ENCODE data around the gene HHIPL1. TPM values are rescaled to one million over a fixed set of nuclear protein-coding genes. Genes with fewer than 3 reads are reported as not detected.

HHIPL1 gene
- polyA plus RNA-seq, 2 of the 4 experiments (the other 2 are of a cell fraction), result 0.19 to 0.23 TPM

- TF ChIP-seq HOXA7 (CRISPR knock-in tag; IDR thresholded peaks at IDR 0.05) (no peak), E2F6 (IDR thresholded peaks at IDR 0.05; ENCODE audit: borderline replicate concordance, low read depth) (no peak), POLR2A (IDR thresholded peaks at IDR 0.05; ENCODE audit: low read length) (no peak)
Measured at GRCh38 chr14:99627510-99628381, 17.2 kb upstream of the HHIPL1 start (continued).

GRCh38 chr14:99628887-99629618 lies 15.9 kb upstream of the HHIPL1 start:
- DNase-seq (ENCODE audit: low read depth in 1 of 2, low spot score in 1 of 2) (peak; percentile 80 to 89), FAIRE-seq (no peak), ATAC-seq (peak; percentile 91 to 97)
- Histone ChIP-seq H3K4me3 (no peak overlapping the region), H3K4me1 (0 out of 3 replicates have a peak, but pooled peaks cover 3% of the 10 kb centered on the region), H3K27ac (peak overlapping the region in 1 of 2 experiments; percentile 64; a peak in 2 of 6 replicates), H3K4me2 (peak overlapping the region; percentile 58), H3K9me3 (no peaks in the 10 kb centered on the region)
- WGBS (ENCODE audit: missing lambda C conversion rate), result 34% methylated on average over 13 of the region's 20 CpGs
- ChIA-PET POLR2A (no interaction called here), CTCF (interaction anchor here (0.6 to 9.1 kb wide), 42 partner anchors 10 to 270 kb away, joined by 3 to 105 read pairs (median 4); partner anchors contain the start of genes CCDC85C and HHIPL1)
- TF ChIP-seq PBX3 (IDR thresholded peaks at IDR 0.05) (no peak), CTCF (IDR thresholded peaks at IDR 0.05) (peak; percentile 96), MAZ (IDR thresholded peaks at IDR 0.05; ENCODE audit: borderline replicate concordance, low read depth, low read length) (no peak), CHD4 (IDR thresholded peaks at IDR 0.05; ENCODE audit: borderline replicate concordance) (no peak), GATA3 (IDR thresholded peaks at IDR 0.05; ENCODE audit: borderline replicate concordance) (no peak), HOXB13 (CRISPR knock-in tag; IDR thresholded peaks at IDR 0.05; ENCODE audit: low read depth) (no peak), HDAC2 (IDR thresholded peaks at IDR 0.05) (no peak), ZFP36 (IDR thresholded peaks at IDR 0.05; ENCODE audit: borderline replicate concordance, partially characterized antibody) (peak; percentile 17), BHLHE40 (IDR thresholded peaks at IDR 0.05; ENCODE audit: low read depth, low read length) (peak; percentile 59; the same call in 1 of the 2 replicates), ELK1 (IDR thresholded peaks at IDR 0.05; ENCODE audit: low read depth, low read length) (no peak), NPAS2 (CRISPR knock-in tag; IDR thresholded peaks at IDR 0.05; ENCODE audit: borderline replicate concordance) (no peak), RNF2 (IDR thresholded peaks at IDR 0.05; ENCODE audit: borderline replicate concordance, low read depth) (no peak), MAFK (IDR thresholded peaks at IDR 0.05; ENCODE audit: partially characterized antibody) (no peak), HES2 (IDR thresholded peaks at IDR 0.05) (no peak), CBX2 (IDR thresholded peaks at IDR 0.05; ENCODE audit: borderline replicate concordance, low read depth) (no peak), EHF (CRISPR knock-in tag; IDR thresholded peaks at IDR 0.05) (no peak), SMC3 (IDR thresholded peaks at IDR 0.05) (peak; percentile 96), MYC (IDR thresholded peaks at IDR 0.05; ENCODE audit: borderline replicate concordance, low read length) (peak; percentile 90; the same call in 1 of the 2 replicates), CEBPB (IDR thresholded peaks at IDR 0.05) (no peak), HEYL (CRISPR knock-in tag; IDR thresholded peaks at IDR 0.05) (no peak), ATOH8 (CRISPR knock-in tag; IDR thresholded peaks at IDR 0.05; ENCODE audit: low read depth) (no peak), USF2 (IDR thresholded peaks at IDR 0.05) (peak; percentile 71), CBX8 (IDR thresholded peaks at IDR 0.05) (no peak), RARB (CRISPR knock-in tag; IDR thresholded peaks at IDR 0.05) (no peak), RCOR1 (IDR thresholded peaks at IDR 0.05; ENCODE audit: low read depth, low read length) (no peak), JUNB (IDR thresholded peaks at IDR 0.05) (no peak), TFCP2L1 (CRISPR knock-in tag; IDR thresholded peaks at IDR 0.05) (no peak), EHMT2 (IDR thresholded peaks at IDR 0.05; ENCODE audit: low read depth) (no peak)
